Activated CD8-positive, alpha-beta T cell treated with anti-CD3 and anti-CD28 coated beads for 36 hours (primary cell): ENCODE data around the gene ZNF451. TPM values are rescaled to one million over a fixed set of nuclear protein-coding genes. Genes with fewer than 3 reads are reported as not detected.

Source experiments
- ATAC-seq: fragments of 200-7000 bp; cut with Tn5 transposase; one replicate; pipeline ENCODE4 v1.10.0; 2021; ENCODE audit warnings: mild to moderate bottlenecking, moderate library complexity
- CTCF ChIA-PET: fragments of 350-600 bp; sonication (Branson Sonifier 250); formaldehyde crosslinking; loops from one replicate; lab custom pipeline; 2021; ENCODE audit warnings: antibody characterized with exemption; lab: Charles Lee
- POLR2A ChIA-PET: fragments of 350-600 bp; sonication (Branson Sonifier 250); formaldehyde crosslinking; loops from one replicate; lab custom pipeline; 2021; ENCODE audit warnings: antibody characterized with exemption; lab: Charles Lee
- DNase-seq: peaks from one replicate; pipeline ENCODE4 v3.0.0-alpha.2; 2020
- H3K27ac Mint-ChIP-seq: one replicate; pipeline ENCODE4 v1.8.0; 2021; ENCODE audit warnings: mild to moderate bottlenecking, mixed read lengths
- H3K27me3 Mint-ChIP-seq: one replicate; pipeline ENCODE4 v1.8.0; 2021; ENCODE audit warnings: mixed read lengths
- H3K36me3 Mint-ChIP-seq: one replicate; pipeline ENCODE4 v1.8.0; 2021; ENCODE audit warnings: low read depth, mixed read lengths
- H3K4me1 Mint-ChIP-seq: one replicate; pipeline ENCODE4 v1.8.0; 2021; ENCODE audit warnings: low read depth, mixed read lengths
- H3K4me3 Mint-ChIP-seq: one replicate; pipeline ENCODE4 v1.8.0; 2021; ENCODE audit warnings: mild to moderate bottlenecking, moderate library complexity, mixed read lengths
- H3K9me3 Mint-ChIP-seq: one replicate; pipeline ENCODE4 v1.8.0; 2021; ENCODE audit warnings: mixed read lengths
- CTCF ChIP-seq: fragments of 200-600 bp; IDR thresholded peaks from one replicate; pipeline ENCODE4 v1.8.0; 2022; ENCODE audit warnings: antibody characterized with exemption, mild to moderate bottlenecking
- intact Hi-C: fragments of 100-400 bp; cut with micrococcal nuclease; formaldehyde crosslinking; loops from one replicate; pipeline ENCODE4 v1.10.0; 2022
- total RNA-seq, 2 experiments: library from RNA; stranded (reverse); gene quantifications; one replicate each; pipeline ENCODE4 v1.2.3, GENCODE V29; 2021

Gene ZNF451
- total RNA-seq, 2 experiments from 2014 or later: 44.4 to 46.8 TPM

- no peak overlapping the region for H3K27ac Mint-ChIP-seq
- ATAC-seq (no peak), DNase-seq (no peak)
- H3K9me3 Mint-ChIP-seq: no peaks in the 10 kb centered on the region
- no peak overlapping the region for H3K4me3 Mint-ChIP-seq
- H3K27me3 Mint-ChIP-seq: no peaks in the 10 kb centered on the region
- intact Hi-C loops: no loop called here
- no peak for TF ChIP-seq CTCF
- peaks cover 11% of the 10 kb centered on the region for H3K4me1 Mint-ChIP-seq
- peaks cover 28% of the 10 kb centered on the region for H3K36me3 Mint-ChIP-seq
- POLR2A ChIA-PET: no interaction called here
- CTCF ChIA-PET: no interaction called here
Observed at GRCh38 chr6:57180596-57180995, 90.6 kb downstream of the ZNF451 start.

- ChIA-PET POLR2A (no interaction called here), CTCF (no interaction called here)
Observed at GRCh38 chr6:57182017-57182432, 92.0 kb downstream of the ZNF451 start.

GRCh38 chr6:57183336-57183735 lies 93.3 kb downstream of the ZNF451 start:
- POLR2A ChIA-PET: no interaction called here
- intact Hi-C loops: no loop called here
- Mint-ChIP-seq H3K4me1 (peaks cover 3% of the 10 kb centered on the region), H3K36me3 (peaks cover 31% of the 10 kb centered on the region), H3K27me3 (no peaks in the 10 kb centered on the region), H3K9me3 (no peaks in the 10 kb centered on the region), H3K4me3 (no peak overlapping the region), H3K27ac (no peak overlapping the region)
- CTCF ChIA-PET: no interaction called here
- DNase-seq (no peak), ATAC-seq (no peak)
- no peak for TF ChIP-seq CTCF

More at GRCh38 chr6:57182017-57182432, 92.0 kb downstream of the ZNF451 start:
- peaks cover 31% of the 10 kb centered on the region for H3K36me3 Mint-ChIP-seq
- peaks cover 7% of the 10 kb centered on the region for H3K4me1 Mint-ChIP-seq
- no peak overlapping the region for H3K27ac Mint-ChIP-seq
- no peaks in the 10 kb centered on the region for H3K9me3 Mint-ChIP-seq
- DNase-seq (no peak), ATAC-seq (no peak)
- intact Hi-C loops: no loop called here
- no peak overlapping the region for H3K4me3 Mint-ChIP-seq
- TF ChIP-seq CTCF: no peak
- no peaks in the 10 kb centered on the region for H3K27me3 Mint-ChIP-seq

- Mint-ChIP-seq H3K9me3 (no peaks in the 10 kb centered on the region), H3K4me3 (no peak overlapping the region), H3K27ac (no peak overlapping the region), H3K36me3 (peaks cover 9% of the 10 kb centered on the region), H3K4me1 (no peaks in the 10 kb centered on the region), H3K27me3 (no peaks in the 10 kb centered on the region)
- POLR2A ChIA-PET: interaction anchor here (0.5 kb wide), 1 partner anchor 10 kb away, joined by 3 read pairs; no protein-coding TSS in a partner anchor
- CTCF ChIA-PET: interaction anchor here (0.9 to 1.3 kb wide), 5 partner anchors 31 to 229 kb away, joined by 3 to 5 read pairs (median 4); no protein-coding TSS in a partner anchor
- no peak for ATAC-seq
- intact Hi-C loops: no loop called here
- DNase-seq: no peak
- no peak for TF ChIP-seq CTCF
Observed at GRCh38 chr6:57190140-57190539, 100.2 kb downstream of the ZNF451 start.

- intact Hi-C loops: no loop called here
- CTCF ChIA-PET: no interaction called here
- H3K9me3 Mint-ChIP-seq: no peaks in the 10 kb centered on the region
- no peak for DNase-seq
- H3K36me3 Mint-ChIP-seq: peaks cover 1% of the 10 kb centered on the region
- no peak overlapping the region for H3K27ac Mint-ChIP-seq
- H3K4me1 Mint-ChIP-seq: no peaks in the 10 kb centered on the region
- TF ChIP-seq CTCF: no peak
- no peak overlapping the region for H3K4me3 Mint-ChIP-seq
- POLR2A ChIA-PET: no interaction called here
- ATAC-seq: no peak
- no peaks in the 10 kb centered on the region for H3K27me3 Mint-ChIP-seq
Observed at GRCh38 chr6:57193177-57193576, 103.2 kb downstream of the ZNF451 start.
